HCT116 (cell line): ENCODE data around the gene SLC25A29. TPM values are rescaled to one million over a fixed set of nuclear protein-coding genes. Genes with fewer than 3 reads are reported as not detected.

Experiments
- ATAC-seq: fragments of 200-7000 bp; cut with Tn5 transposase; 2 replicates; pipeline ENCODE4 v1.9.1; 2020; ENCODE audit warnings: mild to moderate bottlenecking, moderate library complexity
- BruUV-seq: library from RNA; stranded (reverse); fragments of 400-500 nt; replicated peaks from 2 replicates; lab custom pipeline; 2021; lab: Mats Ljungman, UMichigan
- CTCF ChIA-PET: fragments of 300-600 bp; sonication (Branson Sonifier 250); formaldehyde crosslinking; loops from one replicate; lab custom pipeline; 2021; ENCODE audit warnings: antibody characterized with exemption; lab: Charles Lee
- POLR2A ChIA-PET: fragments of 300-600, 350-600 bp; sonication (Branson Sonifier 250); formaldehyde crosslinking; loops from one replicate; lab custom pipeline; 2021; ENCODE audit warnings: antibody characterized with exemption; lab: Charles Lee
- RAD21 ChIA-PET, 2 experiments: fragments of 300-600 bp; sonication (Branson Sonifier 250); formaldehyde crosslinking; loops; one replicate each; lab custom pipeline; 2023; ENCODE audit warnings: low total read pairs in 2 of 2; ENCODE audit not compliant: uncharacterized antibody in 2 of 2, unreplicated experiment in 2 of 2, low non-redundant PET in 1 of 2; lab: Charles Lee
- DNase-seq: peaks from one replicate; pipeline ENCODE4 v3.0.0-alpha.2; 2010; ENCODE audit warnings: low read depth, low spot score
- H2AFZ ChIP-seq: fragments of 200-600 bp; shearing (Covaris generic), sonication (generic); 2 replicates; pipeline ENCODE4 v1.6.1; 2017; ENCODE audit warnings: low read depth, mixed run types, mixed read lengths, antibody characterized with exemption, low read length; ENCODE audit not compliant: poor library complexity, severe bottlenecking
- H3K27ac ChIP-seq: 2 replicates; pipeline ENCODE4 v1.5.1; 2012; ENCODE audit warnings: low read depth, low read length
- H3K27me3 ChIP-seq: fragments of 200-600 bp; sonication (generic); 2 replicates; pipeline ENCODE4 v1.6.1; 2016; ENCODE audit warnings: mixed run types, low read length, mixed read lengths; ENCODE audit not compliant: insufficient read depth
- H3K36me3 ChIP-seq, 2 experiments: fragments of 200-500 bp in 1 of 2; fragments of 200-600 bp in 1 of 2; sonication (Bioruptor generic) in 1 of 2; sonication (generic) in 1 of 2; 2 replicates each; pipeline versions ENCODE4 v1.5.1 to v1.6.1; 2014 to 2016; ENCODE audit warnings: low read length in 2 of 2, inconsistent platforms in 1 of 2, mixed read lengths in 1 of 2, mixed run types in 1 of 2; ENCODE audit not compliant: insufficient read depth in 2 of 2, control insufficient read depth in 1 of 2
- H3K4me1 ChIP-seq, 2 experiments: fragments of 200-600 bp in 1 of 2; sonication (generic) in 1 of 2; 2 replicates each; pipeline versions ENCODE4 v1.5.1 to v1.6.1; 2012 to 2017; ENCODE audit warnings: low read length in 2 of 2, inconsistent platforms in 1 of 2, mild to moderate bottlenecking in 1 of 2, mixed read lengths in 1 of 2, mixed run types in 1 of 2, moderate library complexity in 1 of 2; ENCODE audit not compliant: insufficient read depth in 2 of 2, control insufficient read depth in 1 of 2
- H3K4me2 ChIP-seq: fragments of 200-600 bp; sonication (generic); 2 replicates; pipeline ENCODE4 v1.6.1; 2017; ENCODE audit warnings: mixed run types, low read length, mixed read lengths
- H3K4me3 ChIP-seq, 2 experiments: fragments of 200-600 bp in 1 of 2; sonication (generic) in 1 of 2; replicated peaks in 1 of 2; 2 replicates each; pipeline ENCODE4 v1.5.1; 2011 to 2016; ENCODE audit warnings: low read length in 2 of 2, control low read depth in 1 of 2, low read depth in 1 of 2, mild to moderate bottlenecking in 1 of 2, mixed read lengths in 1 of 2, mixed run types in 1 of 2
- H3K79me2 ChIP-seq: fragments of 200-600 bp; sonication (generic); 2 replicates; pipeline ENCODE4 v1.6.1; 2017; ENCODE audit warnings: mild to moderate bottlenecking, mixed run types, low read length, moderate library complexity, mixed read lengths; ENCODE audit not compliant: insufficient read depth
- H3K9ac ChIP-seq: fragments of 200-600 bp; sonication (generic); 2 replicates; pipeline ENCODE4 v1.6.1; 2016; ENCODE audit warnings: low read length, mixed read lengths
- H3K9me2 ChIP-seq: fragments of 200-600 bp; sonication (generic), shearing (Covaris generic); 2 replicates; pipeline ENCODE4 v1.6.1; 2017; ENCODE audit warnings: mixed run types, mild to moderate bottlenecking, moderate library complexity; ENCODE audit not compliant: insufficient read depth
- H3K9me3 ChIP-seq, 2 experiments: fragments of 200-500 bp in 1 of 2; fragments of 200-600 bp in 1 of 2; sonication (Bioruptor generic) in 1 of 2; sonication (generic) in 1 of 2; 2 replicates each; pipeline ENCODE4 v1.6.1; 2014 to 2017; ENCODE audit warnings: low read length in 2 of 2, mixed read lengths in 2 of 2, inconsistent platforms in 1 of 2, low read depth in 1 of 2, mild to moderate bottlenecking in 1 of 2, mixed run types in 1 of 2, moderate library complexity in 1 of 2; ENCODE audit not compliant: control insufficient read depth in 1 of 2, insufficient read depth in 1 of 2
- H4K20me1 ChIP-seq: fragments of 200-600 bp; sonication (generic), shearing (Covaris generic); 2 replicates; pipeline ENCODE4 v1.6.1; 2017; ENCODE audit warnings: mixed run types, mild to moderate bottlenecking, moderate library complexity; ENCODE audit not compliant: insufficient read depth
- CEBPB ChIP-seq: IDR thresholded peaks from 2 replicates; pipeline ENCODE4 v1.6.1; 2012; ENCODE audit warnings: low read depth
- EGR1 ChIP-seq: IDR thresholded peaks from 2 replicates; pipeline ENCODE4 v1.6.1; 2012; ENCODE audit warnings: low read depth
- EZH2 ChIP-seq: fragments of 200-600 bp; sonication (generic); IDR thresholded peaks from 2 replicates; pipeline ENCODE4 v1.6.1; 2017; ENCODE audit warnings: antibody characterized with exemption, mixed run types
- EZH2phosphoT487 ChIP-seq: fragments of 200-600 bp; IDR thresholded peaks from 2 replicates; pipeline ENCODE4 v1.6.1; 2018; ENCODE audit warnings: antibody characterized with exemption, borderline replicate concordance
- FOSL1 ChIP-seq: IDR thresholded peaks from 2 replicates; pipeline ENCODE4 v1.6.1; 2012; ENCODE audit warnings: low read depth
- POLR2A ChIP-seq: IDR thresholded peaks from 2 replicates; pipeline ENCODE4 v1.7.0; 2011; ENCODE audit warnings: borderline replicate concordance; ENCODE audit not compliant: insufficient read depth, insufficient read length; ENCODE audit errors: extremely low read depth
- POLR2AphosphoS5 ChIP-seq: IDR thresholded peaks from 2 replicates; pipeline ENCODE4 v1.6.1; 2011; ENCODE audit warnings: mild to moderate bottlenecking, low read depth, low read length, moderate library complexity
- RAD21 ChIP-seq: IDR thresholded peaks from 2 replicates; pipeline ENCODE4 v1.6.1; 2012; ENCODE audit warnings: low read depth, mild to moderate bottlenecking
- REST ChIP-seq: IDR thresholded peaks from 2 replicates; pipeline ENCODE4 v1.6.1; 2012; ENCODE audit warnings: low read depth
- SIN3A ChIP-seq: IDR thresholded peaks from 2 replicates; pipeline ENCODE4 v1.6.1; 2012; ENCODE audit warnings: low read depth
- YY1 ChIP-seq: IDR thresholded peaks from 2 replicates; pipeline ENCODE4 v1.6.1; 2011; ENCODE audit warnings: low read length, low read depth, moderate library complexity, mild to moderate bottlenecking; ENCODE audit not compliant: insufficient replicate concordance; ENCODE audit errors: extremely low read depth
- intact Hi-C: fragments of 100-400 bp; cut with micrococcal nuclease; formaldehyde crosslinking; loops from 2 replicates; pipeline ENCODE4 v1.10.0; 2022
- total RNA-seq: library from RNA; stranded (reverse); gene quantifications from one replicate; pipeline ENCODE4 v1.2.1, GENCODE V29; 2021; ENCODE audit not compliant: unreplicated experiment
- TF ChIP-seq, protein P1 (sequence below), 3 experiments: fragments of 200-600 bp in 1 of 3; sonication (generic) in 1 of 3; IDR thresholded peaks in 2 of 3; conservative IDR thresholded peaks in 1 of 3; 2 replicates each; pipeline ENCODE4 v1.5.1; 2012 to 2017; ENCODE audit warnings: low read depth in 2 of 3, low read length in 2 of 3, antibody characterized with exemption in 1 of 3, borderline replicate concordance in 1 of 3, control low read depth in 1 of 3, mild to moderate bottlenecking in 1 of 3, mixed read lengths in 1 of 3, mixed run types in 1 of 3, moderate library complexity in 1 of 3; ENCODE audit not compliant: insufficient read depth in 1 of 3
- TF ChIP-seq, protein P2 (sequence below): IDR thresholded peaks from 2 replicates; pipeline ENCODE4 v1.6.1; 2011; ENCODE audit warnings: mild to moderate bottlenecking, low read length, moderate library complexity; ENCODE audit not compliant: insufficient replicate concordance; ENCODE audit errors: extremely low read depth
- TF ChIP-seq, protein P3 (sequence below): IDR thresholded peaks from 2 replicates; pipeline ENCODE4 v1.6.1; 2012

The SLC25A29 gene
- total RNA-seq, 1 experiment from 2014 or later: 38.7 TPM

DNA sequence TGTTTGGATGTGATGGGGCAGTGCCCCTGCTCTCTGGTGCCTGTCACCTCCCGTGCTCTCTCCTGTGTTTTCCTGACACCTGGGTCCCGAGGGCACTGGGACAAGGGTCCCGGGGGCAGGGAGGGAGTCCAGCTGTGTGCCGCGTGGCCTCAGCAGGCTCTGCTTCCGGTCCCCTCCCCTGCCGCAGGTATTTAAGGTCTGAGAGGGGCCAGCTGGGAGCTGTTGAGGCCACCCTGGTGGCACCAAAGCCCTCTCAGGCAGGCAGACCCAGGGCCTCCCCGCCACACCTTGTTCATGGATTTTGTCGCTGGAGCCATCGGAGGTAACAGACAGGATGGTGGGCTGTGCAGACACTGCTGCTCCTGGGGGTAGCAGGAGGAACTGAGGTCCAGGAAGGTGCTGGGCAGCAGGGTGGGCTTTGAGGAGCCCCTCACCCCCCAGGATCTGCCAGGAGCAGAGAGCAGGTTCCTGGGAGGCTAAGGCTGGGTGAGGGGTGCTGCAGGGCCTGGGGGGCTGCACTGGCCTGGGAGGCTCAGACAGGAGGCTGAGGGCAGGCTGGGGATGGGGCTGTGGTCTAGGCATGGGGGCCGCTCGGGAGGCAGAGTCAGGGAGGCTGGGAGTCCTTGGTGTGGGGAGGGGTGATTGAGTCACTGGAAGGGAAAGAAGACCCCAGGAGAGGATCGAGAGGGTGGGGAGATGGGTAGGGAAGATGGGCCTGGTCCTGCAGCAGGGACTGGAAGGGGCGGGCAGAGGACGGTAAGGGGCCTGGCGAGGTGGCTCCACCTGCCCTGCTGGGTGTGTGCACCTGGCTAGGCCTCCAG, 17.1 kb upstream of the SLC25A29 start, which contains the start of gene SLC25A47:
Gene SLC25A47, plus strand, starts transcription at position 219 of the 821 bp plus-strand sequence. Its CDS starts 76 bp downstream, at position 295.
- Histone ChIP-seq H3K79me2 (no peaks in the 10 kb centered on the region), H3K9me2 (no peaks in the 10 kb centered on the region), H3K27ac (no peak within 1 kb of the TSS; the same call in 1 of the 2 replicates), H3K4me3 (no peak within 1 kb of the TSS), H3K27me3 (no peaks in the 10 kb centered on the region), H3K4me2 (no peak within 1 kb of the TSS), H3K36me3 (no peaks in the 10 kb centered on the region), H3K9me3 (no peaks in the 10 kb centered on the region), H2AFZ (no peak within 1 kb of the TSS), H3K4me1 (peaks cover 0 to 4% of the 10 kb centered on the region in 2 experiments; a peak in 2 of 4 replicates), H4K20me1 (no peaks in the 10 kb centered on the region), H3K9ac (no peak within 1 kb of the TSS)
- BruUV-seq: no TSS peak
- intact Hi-C loops: no loop called here
- CTCF ChIA-PET: no interaction called here
- RAD21 ChIA-PET: no interaction called here
- no peak for ATAC-seq
- POLR2A ChIA-PET: no interaction called here
- no peak for DNase-seq
- no peak for TF ChIP-seq SIN3A
- TF ChIP-seq RAD21: no peak
- no peak for TF ChIP-seq POLR2A
- TF ChIP-seq, protein P1, sequence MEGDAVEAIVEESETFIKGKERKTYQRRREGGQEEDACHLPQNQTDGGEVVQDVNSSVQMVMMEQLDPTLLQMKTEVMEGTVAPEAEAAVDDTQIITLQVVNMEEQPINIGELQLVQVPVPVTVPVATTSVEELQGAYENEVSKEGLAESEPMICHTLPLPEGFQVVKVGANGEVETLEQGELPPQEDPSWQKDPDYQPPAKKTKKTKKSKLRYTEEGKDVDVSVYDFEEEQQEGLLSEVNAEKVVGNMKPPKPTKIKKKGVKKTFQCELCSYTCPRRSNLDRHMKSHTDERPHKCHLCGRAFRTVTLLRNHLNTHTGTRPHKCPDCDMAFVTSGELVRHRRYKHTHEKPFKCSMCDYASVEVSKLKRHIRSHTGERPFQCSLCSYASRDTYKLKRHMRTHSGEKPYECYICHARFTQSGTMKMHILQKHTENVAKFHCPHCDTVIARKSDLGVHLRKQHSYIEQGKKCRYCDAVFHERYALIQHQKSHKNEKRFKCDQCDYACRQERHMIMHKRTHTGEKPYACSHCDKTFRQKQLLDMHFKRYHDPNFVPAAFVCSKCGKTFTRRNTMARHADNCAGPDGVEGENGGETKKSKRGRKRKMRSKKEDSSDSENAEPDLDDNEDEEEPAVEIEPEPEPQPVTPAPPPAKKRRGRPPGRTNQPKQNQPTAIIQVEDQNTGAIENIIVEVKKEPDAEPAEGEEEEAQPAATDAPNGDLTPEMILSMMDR (IDR thresholded peaks at IDR 0.05 in 2 of 3, conservative IDR thresholded peaks at IDR 0.05 in 1 of 3; ENCODE audit: borderline replicate concordance in 1 of 3, insufficient read depth in 1 of 3, low read depth in 2 of 3, low read length in 2 of 3): no peak
- no peak for TF ChIP-seq YY1
- TF ChIP-seq, protein P2, sequence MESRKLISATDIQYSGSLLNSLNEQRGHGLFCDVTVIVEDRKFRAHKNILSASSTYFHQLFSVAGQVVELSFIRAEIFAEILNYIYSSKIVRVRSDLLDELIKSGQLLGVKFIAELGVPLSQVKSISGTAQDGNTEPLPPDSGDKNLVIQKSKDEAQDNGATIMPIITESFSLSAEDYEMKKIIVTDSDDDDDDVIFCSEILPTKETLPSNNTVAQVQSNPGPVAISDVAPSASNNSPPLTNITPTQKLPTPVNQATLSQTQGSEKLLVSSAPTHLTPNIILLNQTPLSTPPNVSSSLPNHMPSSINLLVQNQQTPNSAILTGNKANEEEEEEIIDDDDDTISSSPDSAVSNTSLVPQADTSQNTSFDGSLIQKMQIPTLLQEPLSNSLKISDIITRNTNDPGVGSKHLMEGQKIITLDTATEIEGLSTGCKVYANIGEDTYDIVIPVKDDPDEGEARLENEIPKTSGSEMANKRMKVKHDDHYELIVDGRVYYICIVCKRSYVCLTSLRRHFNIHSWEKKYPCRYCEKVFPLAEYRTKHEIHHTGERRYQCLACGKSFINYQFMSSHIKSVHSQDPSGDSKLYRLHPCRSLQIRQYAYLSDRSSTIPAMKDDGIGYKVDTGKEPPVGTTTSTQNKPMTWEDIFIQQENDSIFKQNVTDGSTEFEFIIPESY: no peak
- TF ChIP-seq, protein P3, sequence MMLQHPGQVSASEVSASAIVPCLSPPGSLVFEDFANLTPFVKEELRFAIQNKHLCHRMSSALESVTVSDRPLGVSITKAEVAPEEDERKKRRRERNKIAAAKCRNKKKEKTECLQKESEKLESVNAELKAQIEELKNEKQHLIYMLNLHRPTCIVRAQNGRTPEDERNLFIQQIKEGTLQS: no peak
- no peak for TF ChIP-seq EZH2
- no peak for TF ChIP-seq POLR2AphosphoS5
- no peak for TF ChIP-seq EGR1
- no peak for TF ChIP-seq REST
- no peak for TF ChIP-seq CEBPB
- TF ChIP-seq FOSL1: no peak
- TF ChIP-seq EZH2phosphoT487: no peak
